ENCODE data around the gene ROCK1.

GRCh38 chr18:21132398-21132918, 20.8 kb upstream of the ROCK1 start:
- TF ChIP-seq POLR2AphosphoS5 (IDR thresholded peaks at IDR 0.05; ENCODE audit: low read depth, low read length) = no peak
- no peak for TF ChIP-seq POLR2A (IDR thresholded peaks at IDR 0.05; ENCODE audit: low read depth, low read length)
